Measurements from ENCODE around the gene PPP1R14C. TPM values are rescaled to one million over a fixed set of nuclear protein-coding genes. Genes with fewer than 3 reads are reported as not detected.

PPP1R14C gene
- total and polyA plus RNA-seq, 7 experiments from 2014 or later, result not detected

DNA sequence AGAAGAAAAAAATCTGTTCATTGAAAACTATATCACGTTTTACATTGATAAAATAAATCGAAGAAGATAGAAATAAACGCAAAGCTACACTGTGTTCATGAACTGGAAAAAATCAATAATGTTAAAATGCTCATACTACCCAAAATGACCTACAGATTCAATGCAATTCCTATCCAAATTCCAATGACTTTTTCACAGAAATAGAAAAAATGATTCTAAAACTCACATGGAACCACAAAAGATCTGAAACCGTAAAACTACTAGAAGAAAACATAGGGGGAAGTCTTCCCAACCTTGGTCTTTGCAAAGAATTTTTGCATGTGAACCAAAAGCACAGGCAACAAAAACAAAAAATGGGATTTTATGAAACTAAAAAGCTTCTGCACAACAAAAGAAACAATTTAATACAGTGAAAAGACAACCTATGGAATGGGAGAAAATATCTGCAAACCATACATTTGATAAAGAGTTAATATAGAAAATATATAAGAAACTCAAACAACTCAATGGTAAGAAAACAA is 40.0 kb upstream of the PPP1R14C start:
- Mint-ChIP-seq H3K27ac (no peak overlapping the region), H3K4me3 (no peak overlapping the region), H3K27me3 (peaks cover 0 to 13% (median 6%) of the 10 kb centered on the region in 5 donors), H3K4me1 (no peaks in the 10 kb centered on the region), H3K36me3 (no peaks in the 10 kb centered on the region), H3K9me3 (peaks cover 0 to 2% (median 0%) of the 10 kb centered on the region in 11 donors)
- H3K4me3 ChIP-seq (ENCODE audit: low read length), result no peak overlapping the region
- no peak overlapping the region for H3K27ac ChIP-seq (ENCODE audit: low read depth, low read length)
- ChIA-PET POLR2A (no interaction called here), CTCF (no interaction called here)
- H3K4me1 ChIP-seq (ENCODE audit: control insufficient read depth in 2 of 2, insufficient read depth in 2 of 2, low read length in 2 of 2), result no peaks in the 10 kb centered on the region
- no peaks in the 10 kb centered on the region for H3K27me3 ChIP-seq (ENCODE audit: control insufficient read depth in 2 of 2, insufficient read depth in 2 of 2, low read length in 2 of 2)
- no peaks in the 10 kb centered on the region for H3K36me3 ChIP-seq (ENCODE audit: control insufficient read depth in 2 of 3, insufficient read depth in 3 of 3, low read length in 3 of 3)
- ATAC-seq (no peak), DNase-seq (no peak)
- no peaks in the 10 kb centered on the region for H3K9me3 ChIP-seq (ENCODE audit: control insufficient read depth in 2 of 3, low read length in 3 of 3)
- intact Hi-C loops (cut with micrococcal nuclease), result no loop called here

DNA sequence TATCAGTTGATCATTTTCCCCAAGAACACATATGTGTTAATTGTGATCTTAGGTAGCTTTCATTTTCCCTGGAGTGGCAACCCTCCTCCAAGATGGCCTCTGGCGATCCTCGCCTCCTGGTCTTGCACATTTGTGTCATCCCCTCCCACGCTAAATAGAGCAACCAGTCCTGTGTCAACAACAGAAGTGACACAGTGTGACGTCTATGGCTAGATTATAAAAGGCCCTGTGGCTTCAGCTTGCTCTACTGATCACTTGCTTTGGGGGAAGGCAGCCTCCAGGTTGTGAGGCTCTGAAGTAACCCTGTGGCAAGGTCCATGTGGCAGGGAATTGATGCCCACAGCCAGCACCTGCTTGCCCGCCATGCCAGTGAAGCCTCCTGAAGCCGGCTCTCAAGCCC is 30.6 kb upstream of the PPP1R14C start:
- POLR2A ChIA-PET, result no interaction called here
- intact Hi-C loops (cut with micrococcal nuclease), result no loop called here

GRCh38 chr6:150115769-150116168 is 27.1 kb upstream of the PPP1R14C start:
- ATAC-seq, result no peak

More for the DNA sequence above, 30.6 kb upstream of the PPP1R14C start:
- CTCF ChIA-PET, result interaction anchor here (0.6 kb wide), 1 partner anchor 1181 kb away, joined by 5 read pairs; no protein-coding TSS in a partner anchor
- Mint-ChIP-seq H3K9me3 (peaks cover 0 to 4% (median 0%) of the 10 kb centered on the region in 11 donors), H3K27ac (no peak overlapping the region), H3K4me1 (peaks cover 0 to 2% (median 0%) of the 10 kb centered on the region in 7 donors), H3K36me3 (no peaks in the 10 kb centered on the region), H3K4me3 (no peak overlapping the region), H3K27me3 (peaks cover 2 to 8% (median 4%) of the 10 kb centered on the region in 5 donors)
- no peak for ATAC-seq
- Histone ChIP-seq H3K27ac (ENCODE audit: low read depth, low read length) (no peak overlapping the region), H3K4me1 (ENCODE audit: control insufficient read depth in 2 of 2, insufficient read depth in 2 of 2, low read length in 2 of 2) (no peaks in the 10 kb centered on the region), H3K36me3 (ENCODE audit: control insufficient read depth in 2 of 3, insufficient read depth in 3 of 3, low read length in 3 of 3) (no peaks in the 10 kb centered on the region), H3K27me3 (ENCODE audit: control insufficient read depth in 2 of 2, insufficient read depth in 2 of 2, low read length in 2 of 2) (no peaks in the 10 kb centered on the region), H3K4me3 (ENCODE audit: low read length) (no peak overlapping the region), H3K9me3 (ENCODE audit: control insufficient read depth in 2 of 3, low read length in 3 of 3) (no peaks in the 10 kb centered on the region)
- no peak for DNase-seq

DNA sequence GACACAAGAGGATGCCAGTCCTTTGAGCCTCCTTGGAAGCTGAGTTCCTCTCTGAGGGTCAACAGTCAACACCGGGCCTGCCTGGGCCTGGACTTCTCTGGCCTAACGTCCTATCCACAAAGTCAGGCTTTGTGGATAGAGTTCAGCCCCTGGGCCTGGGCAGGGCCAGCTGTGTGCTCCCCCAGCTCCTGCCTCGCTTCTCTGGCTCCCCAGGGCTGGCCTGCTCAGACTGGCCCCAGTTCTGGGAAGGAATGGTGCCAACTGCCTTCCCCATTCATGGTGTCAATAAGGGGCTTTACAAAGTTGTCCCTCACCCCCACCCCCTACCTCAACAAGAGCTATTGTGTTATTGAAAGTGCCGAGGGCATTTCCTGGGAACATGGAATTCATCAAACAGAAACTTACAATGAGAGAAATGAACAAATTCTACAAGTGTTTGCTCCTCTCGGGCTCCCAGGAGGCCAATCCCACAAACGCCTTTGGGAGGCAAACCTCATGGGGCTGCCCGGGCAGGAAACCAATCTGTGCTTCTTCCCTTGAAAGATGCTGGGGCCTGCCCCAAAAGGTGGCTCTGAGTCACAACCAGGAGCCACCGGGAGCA is 26.5 kb upstream of the PPP1R14C start:
- CTCF ChIA-PET, result no interaction called here
- H3K27me3 ChIP-seq (ENCODE audit: control insufficient read depth in 2 of 2, insufficient read depth in 2 of 2, low read length in 2 of 2), result no peaks in the 10 kb centered on the region
- no peak for DNase-seq
- Mint-ChIP-seq H3K27me3 (peaks cover 0 to 7% (median 1%) of the 10 kb centered on the region in 5 donors), H3K27ac (no peak overlapping the region), H3K36me3 (no peaks in the 10 kb centered on the region), H3K4me1 (peaks cover 0 to 12% (median 4%) of the 10 kb centered on the region in 7 donors), H3K4me3 (no peak overlapping the region), H3K9me3 (peaks cover 0 to 4% (median 0%) of the 10 kb centered on the region in 11 donors)
- H3K27ac ChIP-seq (ENCODE audit: low read depth, low read length), result no peak overlapping the region
- no peak overlapping the region for H3K4me3 ChIP-seq (ENCODE audit: low read length)
- intact Hi-C loops (cut with micrococcal nuclease), result no loop called here
- H3K9me3 ChIP-seq (ENCODE audit: control insufficient read depth in 2 of 3, low read length in 3 of 3), result no peaks in the 10 kb centered on the region
- H3K36me3 ChIP-seq (ENCODE audit: control insufficient read depth in 2 of 3, insufficient read depth in 3 of 3, low read length in 3 of 3), result no peaks in the 10 kb centered on the region
- ATAC-seq, result no peak
- no peaks in the 10 kb centered on the region for H3K4me1 ChIP-seq (ENCODE audit: control insufficient read depth in 2 of 2, insufficient read depth in 2 of 2, low read length in 2 of 2)
- POLR2A ChIA-PET, result no interaction called here

More at GRCh38 chr6:150115769-150116168, 27.1 kb upstream of the PPP1R14C start:
- no peaks in the 10 kb centered on the region for H3K4me1 ChIP-seq (ENCODE audit: control insufficient read depth in 2 of 2, insufficient read depth in 2 of 2, low read length in 2 of 2)
- no peaks in the 10 kb centered on the region for H3K27me3 ChIP-seq (ENCODE audit: control insufficient read depth in 2 of 2, insufficient read depth in 2 of 2, low read length in 2 of 2)
- no peak for DNase-seq
- no peaks in the 10 kb centered on the region for H3K9me3 ChIP-seq (ENCODE audit: control insufficient read depth in 2 of 3, low read length in 3 of 3)
- H3K36me3 ChIP-seq (ENCODE audit: control insufficient read depth in 2 of 3, insufficient read depth in 3 of 3, low read length in 3 of 3), result no peaks in the 10 kb centered on the region
- intact Hi-C loops (cut with micrococcal nuclease), result no loop called here
- H3K4me3 ChIP-seq (ENCODE audit: low read length), result no peak overlapping the region
- H3K27ac ChIP-seq (ENCODE audit: low read depth, low read length), result no peak overlapping the region
- peaks cover 0 to 12% (median 4%) of the 10 kb centered on the region in 7 donors for H3K4me1 Mint-ChIP-seq
- POLR2A ChIA-PET, result no interaction called here
- H3K36me3 Mint-ChIP-seq, result no peaks in the 10 kb centered on the region
- peaks cover 0 to 8% (median 4%) of the 10 kb centered on the region in 5 donors for H3K27me3 Mint-ChIP-seq
- H3K4me3 Mint-ChIP-seq, result no peak overlapping the region
- peaks cover 0 to 4% (median 0%) of the 10 kb centered on the region in 11 donors for H3K9me3 Mint-ChIP-seq
- no peak overlapping the region for H3K27ac Mint-ChIP-seq
- CTCF ChIA-PET, result no interaction called here

DNA sequence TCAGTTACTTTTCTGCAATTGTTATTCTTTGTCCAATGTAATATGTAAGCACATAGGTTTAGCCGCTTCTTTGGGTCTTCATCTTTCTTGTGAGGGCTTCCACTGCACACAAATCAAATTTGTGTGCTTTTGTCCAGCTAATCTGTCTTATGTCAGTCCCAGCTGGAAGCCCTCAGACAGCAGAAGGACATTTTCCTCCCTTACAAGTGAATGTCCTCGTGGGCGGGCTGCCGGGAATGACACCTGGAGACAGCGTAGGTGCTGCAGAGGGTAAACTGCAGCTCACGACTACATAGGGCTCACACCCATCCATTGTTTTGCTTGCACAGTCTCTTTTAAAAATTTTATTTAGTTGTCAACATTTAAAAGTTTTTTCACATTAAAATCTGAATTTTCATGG is 24.6 kb upstream of the PPP1R14C start:
- intact Hi-C loops (cut with micrococcal nuclease), result no loop called here
- Mint-ChIP-seq H3K4me3 (no peak overlapping the region), H3K27ac (no peak overlapping the region), H3K27me3 (peaks cover 0 to 16% (median 7%) of the 10 kb centered on the region in 5 donors), H3K36me3 (no peaks in the 10 kb centered on the region), H3K9me3 (peaks cover 0 to 4% (median 0%) of the 10 kb centered on the region in 11 donors), H3K4me1 (peaks cover 0 to 12% (median 4%) of the 10 kb centered on the region in 7 donors)
- no peaks in the 10 kb centered on the region for H3K4me1 ChIP-seq (ENCODE audit: control insufficient read depth in 2 of 2, insufficient read depth in 2 of 2, low read length in 2 of 2)
- no peaks in the 10 kb centered on the region for H3K36me3 ChIP-seq (ENCODE audit: control insufficient read depth in 2 of 3, insufficient read depth in 3 of 3, low read length in 3 of 3)
- no peak for DNase-seq
- H3K27me3 ChIP-seq (ENCODE audit: control insufficient read depth in 2 of 2, insufficient read depth in 2 of 2, low read length in 2 of 2), result no peaks in the 10 kb centered on the region
- no peaks in the 10 kb centered on the region for H3K9me3 ChIP-seq (ENCODE audit: control insufficient read depth in 2 of 3, low read length in 3 of 3)
- CTCF ChIA-PET, result no interaction called here
- POLR2A ChIA-PET, result no interaction called here
- no peak for ATAC-seq
- H3K27ac ChIP-seq (ENCODE audit: low read depth, low read length), result no peak overlapping the region
- no peak overlapping the region for H3K4me3 ChIP-seq (ENCODE audit: low read length)

DNA sequence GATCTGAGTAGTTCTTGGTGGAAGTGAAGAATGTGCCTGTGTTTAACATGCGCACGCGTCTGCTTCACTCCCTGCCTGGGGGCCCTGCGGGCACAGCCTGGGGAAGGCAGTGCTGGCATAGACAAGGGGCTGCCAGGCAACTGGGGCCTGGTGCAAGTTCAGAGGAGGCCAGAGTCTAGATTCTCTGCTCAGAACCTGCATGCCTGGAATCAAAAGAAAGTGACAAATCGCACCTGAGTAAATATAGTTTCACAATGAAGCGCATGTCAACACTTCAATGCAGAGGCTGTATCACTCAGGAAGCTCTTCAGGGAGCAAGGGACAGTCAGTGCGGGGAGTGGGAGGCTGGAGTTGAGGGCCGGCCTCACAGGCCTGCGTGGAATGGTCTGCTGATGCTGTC is 24.2 kb upstream of the PPP1R14C start:
- H3K4me3 Mint-ChIP-seq, result no peak overlapping the region
- Histone ChIP-seq H3K27me3 (ENCODE audit: control insufficient read depth in 2 of 2, insufficient read depth in 2 of 2, low read length in 2 of 2) (no peaks in the 10 kb centered on the region), H3K36me3 (ENCODE audit: control insufficient read depth in 2 of 3, insufficient read depth in 3 of 3, low read length in 3 of 3) (no peaks in the 10 kb centered on the region), H3K9me3 (ENCODE audit: control insufficient read depth in 2 of 3, low read length in 3 of 3) (no peaks in the 10 kb centered on the region), H3K4me1 (ENCODE audit: control insufficient read depth in 2 of 2, insufficient read depth in 2 of 2, low read length in 2 of 2) (no peaks in the 10 kb centered on the region), H3K27ac (ENCODE audit: low read depth, low read length) (no peak overlapping the region), H3K4me3 (ENCODE audit: low read length) (no peak overlapping the region)
- H3K27me3 Mint-ChIP-seq, result peaks cover 3 to 20% (median 11%) of the 10 kb centered on the region in 5 donors
- CTCF ChIA-PET, result no interaction called here
- H3K9me3 Mint-ChIP-seq, result peaks cover 0 to 4% (median 0%) of the 10 kb centered on the region in 11 donors
- DNase-seq (no peak), ATAC-seq (no peak)
- intact Hi-C loops (cut with micrococcal nuclease), result no loop called here
- POLR2A ChIA-PET, result no interaction called here
- H3K36me3 Mint-ChIP-seq, result no peaks in the 10 kb centered on the region
- H3K27ac Mint-ChIP-seq, result no peak overlapping the region
- H3K4me1 Mint-ChIP-seq, result peaks cover 0 to 12% (median 6%) of the 10 kb centered on the region in 7 donors

DNA sequence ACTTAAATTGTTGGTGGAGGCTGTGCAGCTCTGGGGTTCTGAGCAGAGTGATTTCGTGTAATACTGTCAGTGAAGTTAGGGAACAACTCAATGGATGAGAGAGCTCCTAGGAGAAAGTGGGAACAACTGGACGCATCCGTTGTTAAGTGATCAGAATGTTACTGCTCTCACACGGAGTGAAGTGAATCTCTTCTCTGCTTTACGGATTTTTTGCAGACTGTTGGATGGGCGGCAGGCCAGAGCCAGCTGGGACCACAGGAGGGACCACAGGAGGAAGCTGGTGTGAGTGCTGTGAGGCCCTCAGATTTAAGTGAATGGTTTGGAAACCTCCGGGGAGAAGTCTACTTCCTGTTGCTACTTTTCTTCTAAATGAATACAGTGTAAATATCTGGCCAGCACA is 23.7 kb upstream of the PPP1R14C start:
- H3K36me3 Mint-ChIP-seq, result no peaks in the 10 kb centered on the region
- POLR2A ChIA-PET, result no interaction called here
- peaks cover 0 to 4% (median 0%) of the 10 kb centered on the region in 11 donors for H3K9me3 Mint-ChIP-seq
- H3K4me1 Mint-ChIP-seq, result peaks cover 0 to 12% (median 7%) of the 10 kb centered on the region in 7 donors
- CTCF ChIA-PET, result no interaction called here
- H3K4me3 ChIP-seq (ENCODE audit: low read length), result no peak overlapping the region
- peaks cover 8 to 26% (median 16%) of the 10 kb centered on the region in 5 donors for H3K27me3 Mint-ChIP-seq
- intact Hi-C loops (cut with micrococcal nuclease), result no loop called here
- no peaks in the 10 kb centered on the region for H3K9me3 ChIP-seq (ENCODE audit: control insufficient read depth in 2 of 3, low read length in 3 of 3)
- no peak overlapping the region for H3K4me3 Mint-ChIP-seq
- no peaks in the 10 kb centered on the region for H3K4me1 ChIP-seq (ENCODE audit: control insufficient read depth in 2 of 2, insufficient read depth in 2 of 2, low read length in 2 of 2)
- no peak overlapping the region for H3K27ac Mint-ChIP-seq
- ATAC-seq (peak; percentile 20), DNase-seq (no peak)
- H3K36me3 ChIP-seq (ENCODE audit: control insufficient read depth in 2 of 3, insufficient read depth in 3 of 3, low read length in 3 of 3), result no peaks in the 10 kb centered on the region
- no peak overlapping the region for H3K27ac ChIP-seq (ENCODE audit: low read depth, low read length)
- no peaks in the 10 kb centered on the region for H3K27me3 ChIP-seq (ENCODE audit: control insufficient read depth in 2 of 2, insufficient read depth in 2 of 2, low read length in 2 of 2)
